Thyroid gland (tissue), 4 donors: ENCODE results near the gene RFX3.

Experiments used
- POLR2A ChIP-seq, 2 donors: fragments of 450-650 bp; IDR thresholded peaks; one replicate each; pipeline ENCODE4 v1.6.1; 2017; ENCODE audit warnings: antibody characterized with exemption in 2 of 2, mild to moderate bottlenecking in 2 of 2, moderate library complexity in 1 of 2
- TF ChIP-seq, protein P1 (sequence below), 6 experiments: fragments of 200-600 bp in 3 of 6; fragments of 450-650 bp in 3 of 6; sonication (generic) in 3 of 6; IDR thresholded peaks; one replicate each; pipeline ENCODE4 v1.5.1; 2016 to 2019; ENCODE audit warnings: antibody characterized with exemption in 6 of 6, mild to moderate bottlenecking in 2 of 6, inconsistent platforms in 1 of 6, moderate library complexity in 1 of 6

DNA sequence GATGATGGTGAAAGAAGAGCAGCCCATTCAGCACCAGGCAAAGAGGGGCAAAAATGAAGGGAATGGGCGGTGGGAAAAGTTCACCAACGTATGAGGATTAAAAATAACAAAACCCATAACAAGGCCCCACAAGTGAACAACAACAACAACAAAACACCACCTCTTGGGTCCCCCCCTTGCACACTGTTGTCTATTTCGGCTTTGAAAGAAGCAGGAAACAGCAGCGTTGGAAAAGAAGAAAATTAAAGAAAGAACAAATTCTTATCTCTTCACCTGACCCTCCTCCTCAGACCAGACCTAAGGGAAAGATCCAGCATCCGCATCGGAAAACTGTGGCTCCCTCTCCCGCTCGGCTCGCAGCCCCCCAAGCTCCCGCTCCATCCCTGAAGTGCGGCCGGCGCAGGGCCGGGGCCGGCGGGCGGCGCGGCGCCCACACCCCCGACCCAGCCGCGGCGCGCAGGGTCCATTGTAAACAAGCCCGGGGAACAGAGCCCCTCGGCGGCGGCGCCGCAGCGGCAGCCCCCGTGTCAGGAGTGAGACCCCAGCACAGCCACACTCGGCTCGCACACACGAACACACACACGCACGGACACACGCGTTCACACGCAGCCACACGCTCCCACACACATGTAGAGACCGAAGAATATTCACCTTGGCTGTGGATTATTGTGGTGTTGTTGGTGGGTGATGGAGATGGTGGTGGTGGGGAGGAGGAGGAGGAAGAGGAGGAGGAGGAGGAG is 535 bp downstream of the RFX3 start:
- TF ChIP-seq, protein P1, sequence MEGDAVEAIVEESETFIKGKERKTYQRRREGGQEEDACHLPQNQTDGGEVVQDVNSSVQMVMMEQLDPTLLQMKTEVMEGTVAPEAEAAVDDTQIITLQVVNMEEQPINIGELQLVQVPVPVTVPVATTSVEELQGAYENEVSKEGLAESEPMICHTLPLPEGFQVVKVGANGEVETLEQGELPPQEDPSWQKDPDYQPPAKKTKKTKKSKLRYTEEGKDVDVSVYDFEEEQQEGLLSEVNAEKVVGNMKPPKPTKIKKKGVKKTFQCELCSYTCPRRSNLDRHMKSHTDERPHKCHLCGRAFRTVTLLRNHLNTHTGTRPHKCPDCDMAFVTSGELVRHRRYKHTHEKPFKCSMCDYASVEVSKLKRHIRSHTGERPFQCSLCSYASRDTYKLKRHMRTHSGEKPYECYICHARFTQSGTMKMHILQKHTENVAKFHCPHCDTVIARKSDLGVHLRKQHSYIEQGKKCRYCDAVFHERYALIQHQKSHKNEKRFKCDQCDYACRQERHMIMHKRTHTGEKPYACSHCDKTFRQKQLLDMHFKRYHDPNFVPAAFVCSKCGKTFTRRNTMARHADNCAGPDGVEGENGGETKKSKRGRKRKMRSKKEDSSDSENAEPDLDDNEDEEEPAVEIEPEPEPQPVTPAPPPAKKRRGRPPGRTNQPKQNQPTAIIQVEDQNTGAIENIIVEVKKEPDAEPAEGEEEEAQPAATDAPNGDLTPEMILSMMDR (IDR thresholded peaks at IDR 0.05) = no peak
- no peak for TF ChIP-seq POLR2A (IDR thresholded peaks at IDR 0.05)
